ENCODE data around the gene RUSC2. TPM values are rescaled to one million over a fixed set of nuclear protein-coding genes. Genes with fewer than 3 reads are reported as not detected.

The RUSC2 gene
- total RNA-seq, 4 donors from 2014 or later, result 3.0 to 17.3 (median 5.5) TPM

GRCh38 chr9:35478871-35479270 is 11.0 kb upstream of the RUSC2 start:
- no peak for DNase-seq
- H3K27me3 ChIP-seq, result no peaks in the 10 kb centered on the region
- TF ChIP-seq CTCF (IDR thresholded peaks at IDR 0.05), result no peak
- TF ChIP-seq POLR2A (IDR thresholded peaks at IDR 0.05), result no peak
- no peaks in the 10 kb centered on the region for H3K4me1 ChIP-seq
- no peak overlapping the region for H3K27ac ChIP-seq
- no peaks in the 10 kb centered on the region for H3K36me3 ChIP-seq
- no peaks in the 10 kb centered on the region for H3K9me3 ChIP-seq
- no peak overlapping the region for H3K4me3 ChIP-seq

DNA sequence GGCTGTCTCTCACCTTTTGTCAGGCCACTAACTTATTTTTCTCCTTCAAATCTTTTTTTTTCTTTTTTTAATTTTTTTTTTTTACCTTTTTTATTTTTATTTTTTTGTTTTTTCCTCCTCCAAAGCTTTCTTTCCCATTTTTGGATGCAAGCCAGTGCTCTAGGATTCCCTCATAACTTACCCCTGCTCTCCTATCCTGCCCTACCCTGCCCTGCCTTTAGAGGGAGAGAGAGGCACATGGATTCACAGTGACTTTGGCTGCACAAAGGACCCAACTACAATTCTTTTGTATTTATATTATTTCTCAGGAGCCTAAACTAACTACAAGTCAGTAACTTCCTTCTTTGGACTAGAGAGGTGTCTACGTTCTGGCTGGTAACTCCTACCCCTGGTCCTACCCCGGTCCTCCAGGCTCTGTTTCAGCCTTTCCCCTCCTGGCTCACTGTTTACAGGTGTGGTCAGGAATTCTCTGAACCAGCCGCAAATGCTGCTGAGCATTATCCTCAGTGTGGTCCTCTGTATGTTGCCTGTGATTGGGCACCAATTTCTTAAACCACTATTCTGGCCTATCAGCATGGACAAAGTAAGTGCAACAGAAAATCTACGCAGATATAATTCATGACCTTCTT is 8.4 kb upstream of the RUSC2 start:
- TF ChIP-seq POLR2A (IDR thresholded peaks at IDR 0.05) (no peak), CTCF (IDR thresholded peaks at IDR 0.05) (peak in 5 of 6 experiments; percentile 16 to 77 (median 64))
- DNase-seq, result peak in 2 of 3 donors; percentile 46 to 71
- Histone ChIP-seq H3K4me1 (no peaks in the 10 kb centered on the region), H3K36me3 (no peaks in the 10 kb centered on the region), H3K27ac (no peak overlapping the region), H3K9me3 (no peaks in the 10 kb centered on the region), H3K4me3 (no peak overlapping the region), H3K27me3 (no peaks in the 10 kb centered on the region)

DNA sequence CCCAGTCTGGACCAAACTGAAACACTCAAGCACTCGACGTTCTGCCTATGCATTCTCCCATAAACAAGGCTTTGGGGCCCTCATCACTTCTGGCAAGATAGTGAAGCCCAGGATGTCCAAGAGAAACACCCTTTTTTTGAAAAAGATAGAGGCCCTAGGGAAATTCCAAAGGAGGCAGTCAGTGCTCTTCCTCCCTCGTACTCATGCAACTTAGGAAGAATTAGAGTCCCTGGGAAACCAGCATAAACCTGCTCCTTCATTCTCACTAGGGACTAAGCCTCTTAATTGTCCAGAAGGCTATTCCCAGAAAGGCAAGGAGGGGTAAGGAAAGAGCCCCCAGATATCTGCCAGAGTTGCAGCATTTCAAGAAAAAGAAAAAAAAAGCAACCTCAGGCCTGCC is 7.8 kb upstream of the RUSC2 start:
- Histone ChIP-seq H3K4me1 (no peaks in the 10 kb centered on the region), H3K27ac (no peak overlapping the region), H3K36me3 (no peaks in the 10 kb centered on the region), H3K9me3 (no peaks in the 10 kb centered on the region), H3K4me3 (no peak overlapping the region), H3K27me3 (no peaks in the 10 kb centered on the region)
- no peak for DNase-seq
- TF ChIP-seq CTCF (IDR thresholded peaks at IDR 0.05), result no peak
- no peak for TF ChIP-seq POLR2A (IDR thresholded peaks at IDR 0.05)

GRCh38 chr9:35484406-35484805 is 5.5 kb upstream of the RUSC2 start:
- H3K36me3 ChIP-seq, result no peaks in the 10 kb centered on the region
- H3K27ac ChIP-seq, result no peak overlapping the region
- H3K4me1 ChIP-seq, result no peaks in the 10 kb centered on the region
- DNase-seq, result no peak
- TF ChIP-seq POLR2A (IDR thresholded peaks at IDR 0.05) (no peak), CTCF (IDR thresholded peaks at IDR 0.05) (no peak)
- no peaks in the 10 kb centered on the region for H3K27me3 ChIP-seq
- H3K4me3 ChIP-seq, result no peak overlapping the region
- no peaks in the 10 kb centered on the region for H3K9me3 ChIP-seq

DNA sequence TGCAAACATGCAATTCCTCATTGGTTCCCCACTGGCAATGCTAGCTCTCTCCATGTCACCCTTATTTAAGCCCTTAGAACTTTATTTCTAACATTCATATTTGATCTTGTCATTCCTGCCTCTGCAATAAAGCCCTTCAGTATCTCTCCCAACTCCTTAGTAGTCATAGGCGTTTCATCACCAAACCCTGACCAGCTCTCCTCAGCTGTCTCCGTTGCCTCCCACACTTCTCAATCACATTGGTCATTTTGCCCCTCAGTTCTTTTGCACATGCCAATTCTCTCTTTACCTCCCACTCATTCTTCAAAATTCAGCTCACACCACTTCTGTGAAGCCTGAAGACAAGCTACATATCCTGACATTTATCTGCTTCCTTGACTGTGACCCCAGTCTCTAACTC is 2.8 kb upstream of the RUSC2 start:
- Histone ChIP-seq H3K9me3 (no peaks in the 10 kb centered on the region), H3K27me3 (no peaks in the 10 kb centered on the region), H3K4me3 (no peak overlapping the region), H3K4me1 (peaks cover 0 to 9% (median 3%) of the 10 kb centered on the region in 4 donors), H3K36me3 (no peaks in the 10 kb centered on the region), H3K27ac (no peak overlapping the region)
- TF ChIP-seq POLR2A (IDR thresholded peaks at IDR 0.05) (no peak), CTCF (IDR thresholded peaks at IDR 0.05) (no peak)
- no peak for DNase-seq

DNA sequence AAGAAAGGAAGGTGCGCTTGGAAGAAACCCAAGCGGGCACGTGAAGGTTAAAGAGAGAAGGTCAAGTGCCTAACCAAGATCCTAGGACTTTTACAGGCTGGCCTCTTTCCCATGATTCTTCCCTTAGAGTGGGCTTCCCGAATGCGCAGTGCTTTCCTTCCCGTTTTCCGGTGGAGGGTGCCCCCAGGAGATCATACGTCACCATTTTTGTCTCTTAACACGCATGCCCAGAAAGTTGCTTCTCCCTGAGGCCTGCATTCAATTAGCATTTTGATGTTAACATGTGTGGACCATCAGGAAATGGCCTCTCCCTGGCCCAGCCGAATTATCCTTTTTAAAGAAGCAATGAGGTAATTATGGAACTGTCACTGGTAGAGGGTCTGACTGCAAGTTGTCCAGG is 1.9 kb upstream of the RUSC2 start:
- Histone ChIP-seq H3K36me3 (no peaks in the 10 kb centered on the region), H3K27me3 (no peaks in the 10 kb centered on the region), H3K9me3 (no peaks in the 10 kb centered on the region), H3K4me1 (peaks cover 0 to 12% (median 3%) of the 10 kb centered on the region in 4 donors), H3K4me3 (no peak overlapping the region), H3K27ac (no peak overlapping the region)
- DNase-seq, result no peak
- TF ChIP-seq CTCF (IDR thresholded peaks at IDR 0.05) (no peak), POLR2A (IDR thresholded peaks at IDR 0.05) (no peak)
